UCSD-AML1 (cell line): ENCODE measurements around the gene CRY2.

ENCODE experiments used
- DNase-seq: peaks from one replicate; lab custom pipeline; 2025; ENCODE audit not compliant: unreplicated experiment; lab: John Stamatoyannopoulos, UW

CRY2 gene

GRCh38 chr11:45847911-45848316, 639 bp downstream of the CRY2 start:
- DNase-seq: peak; percentile 59

- DNase-seq: no peak
These were observed 1.4 kb downstream of the CRY2 start for GRCh38 chr11:45848654-45849081.

- no peak for DNase-seq
These were observed 3.2 kb downstream of the CRY2 start for GRCh38 chr11:45850446-45850845.

GRCh38 chr11:45851228-45851627, 4.0 kb downstream of the CRY2 start:
- DNase-seq: no peak

- no peak for DNase-seq
These were observed 4.9 kb downstream of the CRY2 start for GRCh38 chr11:45852018-45852711.

GRCh38 chr11:45852712-45853101, 5.4 kb downstream of the CRY2 start:
- DNase-seq: no peak

- no peak for DNase-seq
These were observed 6.3 kb downstream of the CRY2 start for GRCh38 chr11:45853332-45854219.

GRCh38 chr11:45855308-45855707, 8.0 kb downstream of the CRY2 start:
- DNase-seq: no peak

GRCh38 chr11:45856044-45856468, 8.8 kb downstream of the CRY2 start:
- DNase-seq: no peak

- DNase-seq: no peak
These were observed 10.7 kb downstream of the CRY2 start for GRCh38 chr11:45857961-45858474.

GRCh38 chr11:45858751-45859398, 11.6 kb downstream of the CRY2 start:
- DNase-seq: no peak

- DNase-seq: no peak
These were observed 12.4 kb downstream of the CRY2 start for GRCh38 chr11:45859661-45860140.

GRCh38 chr11:45860348-45860747, 13.1 kb downstream of the CRY2 start:
- no peak for DNase-seq

GRCh38 chr11:45860764-45861510, 13.7 kb downstream of the CRY2 start:
- no peak for DNase-seq

- no peak for DNase-seq
These were observed 16.8 kb downstream of the CRY2 start for GRCh38 chr11:45864041-45864440.

- no peak for DNase-seq
These were observed 22.3 kb downstream of the CRY2 start for GRCh38 chr11:45869551-45869950.

- no peak for DNase-seq
These were observed 23.4 kb downstream of the CRY2 start for GRCh38 chr11:45870706-45871105.

- no peak for DNase-seq
These were observed 24.4 kb downstream of the CRY2 start for GRCh38 chr11:45871638-45872037.

GRCh38 chr11:45872651-45873356, 25.5 kb downstream of the CRY2 start:
- DNase-seq: peak; percentile 35

- DNase-seq: no peak
These were observed 29.1 kb downstream of the CRY2 start for GRCh38 chr11:45876401-45876800.
